Psoas muscle (tissue), 8 donors: ENCODE measurements around the gene CNGB1. TPM values are rescaled to one million over a fixed set of nuclear protein-coding genes. Genes with fewer than 3 reads are reported as not detected.

Source experiments
- ATAC-seq, 4 donors: fragments of 200-7000 bp; cut with Tn5 transposase; one replicate each; pipeline ENCODE4 v1.9.1; 2020; ENCODE audit warnings: moderate library complexity in 3 of 4, mild to moderate bottlenecking in 2 of 4
- DNase-seq, 2 donors: peaks; one replicate each; pipeline ENCODE4 v3.0.0-alpha.2; 2020
- H3K27ac ChIP-seq: fragments of 200-600 bp; one replicate; pipeline ENCODE4 v1.8.0; 2022
- H3K27me3 ChIP-seq, 3 donors: fragments of 200-600 bp in 1 of 3; one replicate each; pipeline versions ENCODE4 v1.6.1 to v1.8.0; 2013 to 2022; ENCODE audit warnings: low read length in 2 of 3, mild to moderate bottlenecking in 2 of 3, moderate library complexity in 1 of 3; ENCODE audit not compliant: insufficient read depth in 3 of 3
- H3K36me3 ChIP-seq, 2 donors: fragments of 200-600 bp in 1 of 2; one replicate each; pipeline versions ENCODE4 v1.6.1 to v1.8.0; 2013 to 2022; ENCODE audit warnings: low read depth in 1 of 2, mild to moderate bottlenecking in 1 of 2, moderate library complexity in 1 of 2; ENCODE audit not compliant: insufficient read depth in 1 of 2
- H3K4me1 ChIP-seq: fragments of 200-600 bp; one replicate; pipeline ENCODE4 v1.8.0; 2022
- H3K4me3 ChIP-seq: fragments of 200-600 bp; one replicate; pipeline ENCODE4 v1.8.0; 2022; ENCODE audit warnings: mild to moderate bottlenecking
- H3K9me3 ChIP-seq: fragments of 200-600 bp; one replicate; pipeline ENCODE4 v1.8.0; 2022
- CTCF ChIP-seq: fragments of 200-600 bp; IDR thresholded peaks from one replicate; pipeline ENCODE4 v1.8.0; 2022; ENCODE audit warnings: antibody characterized with exemption
- WGBS, 3 donors: extraction: QIAGEN DNeasy Blood & Tissue Kit; methylation state at CpG; one replicate each; pipeline versions ENCODE4 v1.1.6 to v1.1.7; 2013; 5-methylcytosine and 5-hydroxymethylcytosine counted together
- intact Hi-C, 2 donors: fragments of 100-400 bp; cut with DNase I; formaldehyde crosslinking; loops; one replicate each; pipeline versions ENCODE4 v1.11.0 to v1.14.2; 2022
- polyA plus RNA-seq, 3 donors: library from polyadenylated mRNA; stranded (reverse); fragments of 200-250 nt; gene quantifications; one replicate each; pipeline ENCODE4 v1.2.3, GENCODE V29; 2013
- total RNA-seq, 4 donors: library from RNA; stranded (reverse); fragmentation: NEBNext Ultra II Directional in 2 of 4; extraction: Animal tissue kit (Norgen Biotek cat#: 25700) in 2 of 4; gene quantifications; one replicate each; pipeline versions ENCODE4 v1.2.1 to v1.2.4, GENCODE V29; 2021 to 2023
- donor health status: healthy with polysubstance abuse.
- donor health status: DM: no; HTN: no; CAD: no; lungs with moderate emphysema.
- donor health status: Bipolar disorder and iron deficiency.
- donor health status: healthy.
- donor health status: DM: yes; HTN: yes; CAD: no.
- donor health status: DM: no; HTN: no; CAD: no.
- donor health status: DM: no; HTN: no; CAD: no.
- donor health status: DM: yes; HTN: yes; CAD: no.

CNGB1 gene
- total and polyA plus RNA-seq, 7 donors, result not detected

- Histone ChIP-seq H3K27ac (no peak overlapping the region), H3K9me3 (no peaks in the 10 kb centered on the region), H3K36me3 (no peaks in the 10 kb centered on the region), H3K4me3 (no peak overlapping the region), H3K4me1 (no peaks in the 10 kb centered on the region), H3K27me3 (no peaks in the 10 kb centered on the region)
- TF ChIP-seq CTCF, result no peak
- WGBS, 3 donors, result 74 to 89% (median 84%) methylated on average over 4 of the region's 4 CpGs
- intact Hi-C loops, result no loop called here
- DNase-seq (peak in 1 of 2 donors; percentile 44), ATAC-seq (no peak)
These were observed 1.4 kb upstream of the CNGB1 start for GRCh38 chr16:57972306-57972705.

- intact Hi-C loops, result no loop called here
- ATAC-seq, result no peak
- H3K4me1 ChIP-seq, result no peaks in the 10 kb centered on the region
- H3K4me3 ChIP-seq, result no peak overlapping the region
- no peaks in the 10 kb centered on the region for H3K27me3 ChIP-seq
- H3K27ac ChIP-seq, result no peak overlapping the region
- peak in 1 of 2 donors; percentile 3 for DNase-seq
- TF ChIP-seq CTCF, result no peak
- H3K9me3 ChIP-seq, result no peaks in the 10 kb centered on the region
- H3K36me3 ChIP-seq, result no peaks in the 10 kb centered on the region
- WGBS, 3 donors, result 81 to 84% (median 83%) methylated on average over 1 of the region's 1 CpG
These were observed 920 bp upstream of the CNGB1 start for GRCh38 chr16:57971848-57972247.

GRCh38 chr16:57970319-57970718, 609 bp downstream of the CNGB1 start:
- Histone ChIP-seq H3K27me3 (no peaks in the 10 kb centered on the region), H3K36me3 (no peaks in the 10 kb centered on the region), H3K9me3 (no peaks in the 10 kb centered on the region), H3K4me3 (no peak overlapping the region), H3K4me1 (no peaks in the 10 kb centered on the region), H3K27ac (no peak overlapping the region)
- 73 to 83% (median 73%) methylated on average over 13 of the region's 13 CpGs for WGBS, 3 donors
- no peak for TF ChIP-seq CTCF
- DNase-seq, result peak in 1 of 2 donors; percentile 5
- no peak for ATAC-seq
- intact Hi-C loops, result no loop called here

DNA sequence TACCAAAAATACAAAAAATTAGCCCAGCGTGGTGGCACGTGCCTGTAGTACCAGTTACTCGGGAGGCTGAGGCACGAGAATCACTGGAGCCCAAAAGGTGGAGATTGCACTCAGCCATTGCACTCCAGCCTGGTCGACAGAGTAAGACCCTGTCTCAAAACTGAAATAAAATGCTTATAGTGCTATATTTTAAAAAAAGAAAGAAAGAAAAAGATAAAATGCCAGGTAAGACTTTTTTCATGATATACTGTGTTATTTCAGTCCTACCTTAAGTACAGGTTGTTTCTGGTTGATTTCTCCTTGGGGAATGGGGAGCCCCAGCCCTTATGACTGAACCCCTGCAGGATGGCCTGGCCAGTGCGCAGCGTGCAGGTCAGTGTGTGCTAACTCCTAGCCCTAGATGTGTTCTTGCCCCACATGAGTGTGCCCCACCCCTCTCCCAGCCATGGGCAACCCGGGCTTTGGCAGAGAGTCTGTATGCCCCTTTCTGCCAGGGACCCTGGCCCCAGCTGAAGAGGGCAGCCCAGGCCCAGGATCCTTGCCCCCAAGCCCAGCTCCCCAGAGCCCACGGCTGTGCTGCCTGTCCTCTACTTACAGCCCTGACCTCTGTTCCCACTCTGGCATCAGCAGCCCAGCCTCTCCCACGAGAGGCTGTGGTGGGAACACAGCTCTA, 1.3 kb downstream of the CNGB1 start:
- peak in 1 of 2 donors; percentile 28 for DNase-seq
- H3K4me3 ChIP-seq, result no peak overlapping the region
- no peak for TF ChIP-seq CTCF
- intact Hi-C loops, result no loop called here
- H3K9me3 ChIP-seq, result no peaks in the 10 kb centered on the region
- no peak overlapping the region for H3K27ac ChIP-seq
- ATAC-seq, result no peak
- no peaks in the 10 kb centered on the region for H3K27me3 ChIP-seq
- no peaks in the 10 kb centered on the region for H3K4me1 ChIP-seq
- WGBS, 3 donors, result 74 to 81% (median 74%) methylated on average over 10 of the region's 10 CpGs
- no peaks in the 10 kb centered on the region for H3K36me3 ChIP-seq

GRCh38 chr16:57967916-57968315, 3.0 kb downstream of the CNGB1 start:
- Histone ChIP-seq H3K36me3 (no peaks in the 10 kb centered on the region), H3K4me1 (no peaks in the 10 kb centered on the region), H3K9me3 (no peaks in the 10 kb centered on the region), H3K27me3 (peaks cover 0 to 1% (median 0%) of the 10 kb centered on the region in 3 donors), H3K4me3 (no peak overlapping the region), H3K27ac (no peak overlapping the region)
- ATAC-seq, result no peak
- peak in 1 of 2 donors; percentile 4 for DNase-seq
- TF ChIP-seq CTCF, result no peak
- intact Hi-C loops, result no loop called here
